ENCODE data around the gene CCT6B. TPM values are rescaled to one million over a fixed set of nuclear protein-coding genes. Genes with fewer than 3 reads are reported as not detected.

The CCT6B gene
- total RNA-seq, 1 donor from 2014 or later: 2.3 TPM

GRCh38 chr17:34892461-34893249 is 68.6 kb downstream of the CCT6B start:
- peak; percentile 72 for TF ChIP-seq CTCF (conservative IDR thresholded peaks at IDR 0.05)
- DNase-seq (ENCODE audit: low read depth, low spot score): peak; percentile 39
- Mint-ChIP-seq H3K4me1 (no peaks in the 10 kb centered on the region), H3K36me3 (ENCODE audit: low read depth) (no peaks in the 10 kb centered on the region), H3K4me3 (no peak overlapping the region), H3K27ac (ENCODE audit: unreplicated experiment) (no peak overlapping the region), H3K27me3 (ENCODE audit: low read depth) (peaks cover 52% of the 10 kb centered on the region), H3K9me3 (no peaks in the 10 kb centered on the region)

GRCh38 chr17:34886831-34887230 is 74.4 kb downstream of the CCT6B start:
- no peak overlapping the region for H3K4me3 Mint-ChIP-seq
- no peaks in the 10 kb centered on the region for H3K4me1 Mint-ChIP-seq
- no peak for TF ChIP-seq CTCF (conservative IDR thresholded peaks at IDR 0.05)
- no peak for DNase-seq (ENCODE audit: low read depth, low spot score)
- peaks cover 50% of the 10 kb centered on the region for H3K27me3 Mint-ChIP-seq (ENCODE audit: low read depth)
- peak overlapping the region; percentile 65 for H3K27ac Mint-ChIP-seq (ENCODE audit: unreplicated experiment)
- H3K36me3 Mint-ChIP-seq (ENCODE audit: low read depth): no peaks in the 10 kb centered on the region
- H3K9me3 Mint-ChIP-seq: no peaks in the 10 kb centered on the region

- Mint-ChIP-seq H3K4me3 (no peak overlapping the region), H3K27me3 (ENCODE audit: low read depth) (peaks cover 59% of the 10 kb centered on the region), H3K4me1 (no peaks in the 10 kb centered on the region), H3K27ac (ENCODE audit: unreplicated experiment) (no peak overlapping the region), H3K36me3 (ENCODE audit: low read depth) (no peaks in the 10 kb centered on the region), H3K9me3 (no peaks in the 10 kb centered on the region)
- no peak for DNase-seq (ENCODE audit: low read depth, low spot score)
- TF ChIP-seq CTCF (conservative IDR thresholded peaks at IDR 0.05): no peak
Measured at GRCh38 chr17:34885076-34885475, 76.2 kb downstream of the CCT6B start.

GRCh38 chr17:34884597-34884996 is 76.7 kb downstream of the CCT6B start:
- no peak overlapping the region for H3K4me3 Mint-ChIP-seq
- no peaks in the 10 kb centered on the region for H3K4me1 Mint-ChIP-seq
- no peaks in the 10 kb centered on the region for H3K36me3 Mint-ChIP-seq (ENCODE audit: low read depth)
- H3K9me3 Mint-ChIP-seq: no peaks in the 10 kb centered on the region
- H3K27ac Mint-ChIP-seq (ENCODE audit: unreplicated experiment): no peak overlapping the region
- peaks cover 59% of the 10 kb centered on the region for H3K27me3 Mint-ChIP-seq (ENCODE audit: low read depth)
- DNase-seq (ENCODE audit: low read depth, low spot score): no peak
- no peak for TF ChIP-seq CTCF (conservative IDR thresholded peaks at IDR 0.05)

- Mint-ChIP-seq H3K36me3 (ENCODE audit: low read depth) (no peaks in the 10 kb centered on the region), H3K27me3 (ENCODE audit: low read depth) (peaks cover 65% of the 10 kb centered on the region), H3K4me1 (no peaks in the 10 kb centered on the region), H3K27ac (ENCODE audit: unreplicated experiment) (no peak overlapping the region), H3K9me3 (no peaks in the 10 kb centered on the region), H3K4me3 (no peak overlapping the region)
- no peak for DNase-seq (ENCODE audit: low read depth, low spot score)
- no peak for TF ChIP-seq CTCF (conservative IDR thresholded peaks at IDR 0.05)
Measured at GRCh38 chr17:34883106-34884000, 77.9 kb downstream of the CCT6B start.

Data from neural crest cell (in vitro differentiated cells).